Measurements from ENCODE around the gene IPPK. TPM values are rescaled to one million over a fixed set of nuclear protein-coding genes. Genes with fewer than 3 reads are reported as not detected.

IPPK gene
- total RNA-seq, 2 donors from 2014 or later, result 8.2 to 8.4 TPM

GRCh38 chr9:92685022-92685421 is 15.1 kb upstream of the IPPK start:
- intact Hi-C loops (cut with DNase I), result no loop called here
- TF ChIP-seq CTCF (IDR thresholded peaks at IDR 0.05), result no peak
- no peak overlapping the region for H3K4me3 ChIP-seq

GRCh38 chr9:92682269-92682668 is 12.3 kb upstream of the IPPK start:
- TF ChIP-seq CTCF (IDR thresholded peaks at IDR 0.05), result no peak
- no peaks in the 10 kb centered on the region for H3K4me1 ChIP-seq
- H3K36me3 ChIP-seq, result no peaks in the 10 kb centered on the region
- no peak overlapping the region for H3K9ac ChIP-seq (ENCODE audit: low read depth in 2 of 2, low read length in 2 of 2)
- intact Hi-C loops (cut with DNase I), result no loop called here
- H3K4me3 ChIP-seq, result no peak overlapping the region
- no peak for DNase-seq
- no peaks in the 10 kb centered on the region for H3K27me3 ChIP-seq
- H3K27ac ChIP-seq, result no peak overlapping the region
- no peaks in the 10 kb centered on the region for H3K9me3 ChIP-seq

More at GRCh38 chr9:92685022-92685421, 15.1 kb upstream of the IPPK start:
- Histone ChIP-seq H3K27me3 (no peaks in the 10 kb centered on the region), H3K9me3 (no peaks in the 10 kb centered on the region), H3K4me1 (no peaks in the 10 kb centered on the region), H3K9ac (ENCODE audit: low read depth in 2 of 2, low read length in 2 of 2) (no peak overlapping the region), H3K36me3 (no peaks in the 10 kb centered on the region), H3K27ac (no peak overlapping the region)
- DNase-seq, result no peak

- no peak for TF ChIP-seq CTCF (IDR thresholded peaks at IDR 0.05)
Observed at GRCh38 chr9:92680166-92681119, 10.5 kb upstream of the IPPK start.

GRCh38 chr9:92679413-92680165 is 9.7 kb upstream of the IPPK start:
- intact Hi-C loops (cut with DNase I), result no loop called here
- Histone ChIP-seq H3K4me1 (no peaks in the 10 kb centered on the region), H3K27me3 (no peaks in the 10 kb centered on the region), H3K9me3 (no peaks in the 10 kb centered on the region), H3K4me3 (no peak overlapping the region), H3K27ac (no peak overlapping the region), H3K36me3 (no peaks in the 10 kb centered on the region), H3K9ac (ENCODE audit: low read depth in 2 of 2, low read length in 2 of 2) (no peak overlapping the region)
- TF ChIP-seq CTCF (IDR thresholded peaks at IDR 0.05), result no peak
- no peak for DNase-seq

More at GRCh38 chr9:92680166-92681119, 10.5 kb upstream of the IPPK start:
- Histone ChIP-seq H3K27ac (no peak overlapping the region), H3K27me3 (no peaks in the 10 kb centered on the region), H3K9ac (ENCODE audit: low read depth in 2 of 2, low read length in 2 of 2) (no peak overlapping the region), H3K36me3 (no peaks in the 10 kb centered on the region), H3K4me1 (no peaks in the 10 kb centered on the region), H3K4me3 (no peak overlapping the region), H3K9me3 (no peaks in the 10 kb centered on the region)
- no peak for DNase-seq
- intact Hi-C loops (cut with DNase I), result no loop called here

- TF ChIP-seq CTCF (IDR thresholded peaks at IDR 0.05), result no peak
- DNase-seq, result peak; percentile 40
- H3K36me3 ChIP-seq, result no peaks in the 10 kb centered on the region
- no peaks in the 10 kb centered on the region for H3K9me3 ChIP-seq
- no peaks in the 10 kb centered on the region for H3K27me3 ChIP-seq
- H3K4me1 ChIP-seq, result peaks cover 7% of the 10 kb centered on the region
- no peak overlapping the region for H3K4me3 ChIP-seq
- H3K9ac ChIP-seq (ENCODE audit: low read depth in 2 of 2, low read length in 2 of 2), result no peak overlapping the region
- H3K27ac ChIP-seq, result no peak overlapping the region
- intact Hi-C loops (cut with DNase I), result no loop called here
Observed at GRCh38 chr9:92671323-92671722, 1.4 kb upstream of the IPPK start.

All from colonic mucosa (tissue), 4 donors.